ENCODE data around the gene PRDM2.

DNA sequence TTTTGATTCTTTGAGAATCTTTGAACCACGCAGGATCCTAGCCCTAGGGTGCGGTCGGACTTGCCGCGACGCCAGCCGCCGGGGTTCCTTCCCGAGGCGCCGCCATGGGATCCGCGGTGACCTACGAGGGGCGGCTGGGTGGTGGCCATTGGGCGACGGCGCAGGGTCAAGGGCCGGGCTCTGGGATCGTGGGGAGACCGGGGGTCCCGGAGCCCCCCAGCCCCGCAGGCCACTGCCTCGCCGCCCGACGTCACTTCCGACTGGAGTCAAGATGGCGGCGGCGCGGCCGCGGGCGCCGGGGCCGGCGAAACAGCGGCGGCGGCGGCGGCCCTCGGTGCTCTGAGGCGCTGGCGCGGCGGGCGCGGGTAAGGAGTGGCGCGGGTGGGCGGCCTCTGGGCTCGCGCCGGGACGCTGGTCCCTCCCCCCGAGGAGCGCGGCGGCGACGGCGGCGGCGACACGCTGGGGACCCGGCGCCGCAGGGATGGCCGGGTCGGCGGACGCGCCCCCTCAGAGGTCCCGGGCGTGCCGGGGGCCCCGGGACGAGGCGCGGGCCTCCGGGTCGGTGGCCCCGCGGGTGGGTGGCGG lies at the start of gene PRDM2:
- TF ChIP-seq, protein P1, sequence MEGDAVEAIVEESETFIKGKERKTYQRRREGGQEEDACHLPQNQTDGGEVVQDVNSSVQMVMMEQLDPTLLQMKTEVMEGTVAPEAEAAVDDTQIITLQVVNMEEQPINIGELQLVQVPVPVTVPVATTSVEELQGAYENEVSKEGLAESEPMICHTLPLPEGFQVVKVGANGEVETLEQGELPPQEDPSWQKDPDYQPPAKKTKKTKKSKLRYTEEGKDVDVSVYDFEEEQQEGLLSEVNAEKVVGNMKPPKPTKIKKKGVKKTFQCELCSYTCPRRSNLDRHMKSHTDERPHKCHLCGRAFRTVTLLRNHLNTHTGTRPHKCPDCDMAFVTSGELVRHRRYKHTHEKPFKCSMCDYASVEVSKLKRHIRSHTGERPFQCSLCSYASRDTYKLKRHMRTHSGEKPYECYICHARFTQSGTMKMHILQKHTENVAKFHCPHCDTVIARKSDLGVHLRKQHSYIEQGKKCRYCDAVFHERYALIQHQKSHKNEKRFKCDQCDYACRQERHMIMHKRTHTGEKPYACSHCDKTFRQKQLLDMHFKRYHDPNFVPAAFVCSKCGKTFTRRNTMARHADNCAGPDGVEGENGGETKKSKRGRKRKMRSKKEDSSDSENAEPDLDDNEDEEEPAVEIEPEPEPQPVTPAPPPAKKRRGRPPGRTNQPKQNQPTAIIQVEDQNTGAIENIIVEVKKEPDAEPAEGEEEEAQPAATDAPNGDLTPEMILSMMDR (IDR thresholded peaks at IDR 0.05), result no peak
- TF ChIP-seq POLR2AphosphoS5 (IDR thresholded peaks at IDR 0.05) (no peak), POLR2A (IDR thresholded peaks at IDR 0.05) (no peak)

Data from sigmoid colon (tissue), 4 donors.